ENCODE measurements around the gene CFAP69.
A peak's percentile ranks its signal among the peaks of the same experiment; 100 is the strongest.

CFAP69 gene

GRCh38 chr7:90213521-90213920 is 31.5 kb upstream of the CFAP69 start:
- Histone ChIP-seq H3K9me3 (ENCODE audit: control insufficient read depth in 1 of 2, low read length in 2 of 2) (no peaks in the 10 kb centered on the region), H3K27ac (ENCODE audit: low read depth, low read length) (no peak overlapping the region), H3K4me1 (ENCODE audit: control insufficient read depth in 1 of 2, insufficient read depth in 2 of 2, low read length in 2 of 2) (peaks cover 5 to 19% of the 10 kb centered on the region in 2 donors), H3K36me3 (ENCODE audit: control insufficient read depth in 1 of 2, insufficient read depth in 2 of 2, low read length in 2 of 2) (no peaks in the 10 kb centered on the region), H3K27me3 (ENCODE audit: control insufficient read depth in 1 of 2, insufficient read depth in 2 of 2, low read length in 2 of 2) (no peaks in the 10 kb centered on the region), H3K9ac (ENCODE audit: low read depth in 1 of 2, low read length in 2 of 2) (no peak overlapping the region), H3K4me3 (ENCODE audit: low read depth in 1 of 2, low read length in 2 of 2) (no peak overlapping the region)

- no peak overlapping the region for H3K9ac ChIP-seq (ENCODE audit: low read depth in 1 of 2, low read length in 2 of 2)
- no peaks in the 10 kb centered on the region for H3K9me3 ChIP-seq (ENCODE audit: control insufficient read depth in 1 of 2, low read length in 2 of 2)
- H3K27ac ChIP-seq (ENCODE audit: low read depth, low read length): no peak overlapping the region
- H3K4me3 ChIP-seq (ENCODE audit: low read depth in 1 of 2, low read length in 2 of 2): no peak overlapping the region
- H3K27me3 ChIP-seq (ENCODE audit: control insufficient read depth in 1 of 2, insufficient read depth in 2 of 2, low read length in 2 of 2): no peaks in the 10 kb centered on the region
- H3K4me1 ChIP-seq (ENCODE audit: control insufficient read depth in 1 of 2, insufficient read depth in 2 of 2, low read length in 2 of 2): peaks cover 0 to 12% of the 10 kb centered on the region in 2 donors
- no peaks in the 10 kb centered on the region for H3K36me3 ChIP-seq (ENCODE audit: control insufficient read depth in 1 of 2, insufficient read depth in 2 of 2, low read length in 2 of 2)
Measured at GRCh38 chr7:90216080-90216674, 28.8 kb upstream of the CFAP69 start.

DNA sequence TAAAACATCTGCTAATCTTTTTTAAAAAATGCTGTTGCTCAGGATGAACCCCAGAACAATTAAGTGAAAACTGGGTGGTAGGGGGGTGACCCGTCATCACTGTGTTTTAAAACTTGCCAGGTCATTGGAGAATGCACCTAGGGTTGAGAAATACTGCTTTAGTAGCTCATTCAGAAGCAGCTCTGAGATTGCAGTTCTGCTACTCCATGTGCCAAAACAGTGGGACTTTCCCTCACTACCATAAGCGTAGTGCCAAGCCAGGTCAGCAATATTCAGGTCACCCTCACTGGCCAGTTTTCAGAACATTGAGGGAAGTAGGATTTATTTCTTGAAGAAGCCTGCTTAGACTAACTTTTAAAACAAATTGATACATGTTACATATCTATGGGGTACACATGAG is 28.2 kb upstream of the CFAP69 start:
- Histone ChIP-seq H3K9ac (ENCODE audit: low read depth in 1 of 2, low read length in 2 of 2) (no peak overlapping the region), H3K27me3 (ENCODE audit: control insufficient read depth in 1 of 2, insufficient read depth in 2 of 2, low read length in 2 of 2) (no peaks in the 10 kb centered on the region), H3K27ac (ENCODE audit: low read depth, low read length) (no peak overlapping the region), H3K9me3 (ENCODE audit: control insufficient read depth in 1 of 2, low read length in 2 of 2) (no peaks in the 10 kb centered on the region), H3K4me1 (ENCODE audit: control insufficient read depth in 1 of 2, insufficient read depth in 2 of 2, low read length in 2 of 2) (peaks cover 0 to 12% of the 10 kb centered on the region in 2 donors), H3K36me3 (ENCODE audit: control insufficient read depth in 1 of 2, insufficient read depth in 2 of 2, low read length in 2 of 2) (no peaks in the 10 kb centered on the region), H3K4me3 (ENCODE audit: low read depth in 1 of 2, low read length in 2 of 2) (no peak overlapping the region)

DNA sequence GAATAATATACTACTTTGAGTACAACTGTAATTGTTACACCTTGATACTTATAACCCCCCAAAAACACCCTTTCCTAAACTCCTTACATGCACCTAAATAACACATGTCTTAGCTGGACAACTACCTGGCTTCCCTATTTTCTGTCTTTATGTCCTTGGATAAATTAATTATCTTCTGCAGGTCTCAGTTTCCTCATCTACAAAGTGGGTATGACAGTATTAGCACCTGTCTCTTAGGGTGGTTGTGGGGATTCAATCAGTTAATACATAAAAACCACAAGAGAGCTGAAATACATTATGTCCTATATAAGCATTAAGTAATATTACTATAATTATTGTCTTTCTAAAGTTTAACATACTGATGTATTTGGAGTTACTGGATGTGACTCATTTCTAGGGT is 22.6 kb upstream of the CFAP69 start:
- no peaks in the 10 kb centered on the region for H3K36me3 ChIP-seq (ENCODE audit: control insufficient read depth in 1 of 2, insufficient read depth in 2 of 2, low read length in 2 of 2)
- H3K4me1 ChIP-seq (ENCODE audit: control insufficient read depth in 1 of 2, insufficient read depth in 2 of 2, low read length in 2 of 2): no peaks in the 10 kb centered on the region
- no peak overlapping the region for H3K9ac ChIP-seq (ENCODE audit: low read depth in 1 of 2, low read length in 2 of 2)
- H3K27me3 ChIP-seq (ENCODE audit: control insufficient read depth in 1 of 2, insufficient read depth in 2 of 2, low read length in 2 of 2): no peaks in the 10 kb centered on the region
- H3K27ac ChIP-seq (ENCODE audit: low read depth, low read length): no peak overlapping the region
- no peak overlapping the region for H3K4me3 ChIP-seq (ENCODE audit: low read depth in 1 of 2, low read length in 2 of 2)
- no peaks in the 10 kb centered on the region for H3K9me3 ChIP-seq (ENCODE audit: control insufficient read depth in 1 of 2, low read length in 2 of 2)

DNA sequence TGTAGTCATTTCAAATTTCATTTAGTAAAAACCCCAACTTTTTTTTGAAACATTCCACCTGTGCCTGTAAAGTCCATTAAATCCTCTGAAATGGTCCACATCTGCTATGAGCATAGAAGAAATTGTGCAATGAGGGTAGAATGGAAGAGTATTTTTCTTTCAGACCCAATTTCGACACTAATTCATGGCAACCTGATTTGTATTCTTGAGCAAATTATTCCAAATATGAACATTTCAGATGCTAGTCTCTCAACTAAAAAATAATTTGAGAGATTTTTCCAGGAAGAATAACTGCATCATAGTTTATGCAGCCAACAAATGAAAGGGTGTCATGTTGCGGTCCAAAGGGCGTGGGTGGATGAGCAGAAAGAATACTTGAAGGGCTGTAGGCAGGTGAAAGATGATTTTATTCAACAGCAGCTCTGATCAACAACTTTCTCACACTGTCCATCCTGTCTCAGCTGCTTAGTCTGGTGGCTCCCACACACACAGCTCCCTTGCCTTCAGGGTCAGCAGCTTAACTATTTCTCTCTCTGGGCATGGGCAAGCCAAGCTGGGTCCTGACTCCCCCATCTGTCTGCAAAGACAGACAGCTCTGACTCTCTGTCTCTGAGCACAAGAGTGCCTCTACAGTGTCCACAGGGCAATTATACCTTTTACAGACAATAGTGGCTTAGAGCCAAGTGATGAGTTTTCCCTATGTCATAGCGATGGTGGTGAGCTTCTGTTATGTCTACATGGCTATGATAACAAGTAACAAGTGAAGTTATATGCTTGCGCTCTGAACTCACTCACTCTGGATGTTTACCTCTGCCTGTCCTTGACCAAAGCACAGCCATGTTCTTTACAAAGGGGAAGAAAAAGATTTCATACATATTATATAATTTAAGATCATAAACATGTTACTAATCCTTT is 21.9 kb upstream of the CFAP69 start:
- Histone ChIP-seq H3K36me3 (ENCODE audit: control insufficient read depth in 1 of 2, insufficient read depth in 2 of 2, low read length in 2 of 2) (no peaks in the 10 kb centered on the region), H3K9ac (ENCODE audit: low read depth in 1 of 2, low read length in 2 of 2) (no peak overlapping the region), H3K9me3 (ENCODE audit: control insufficient read depth in 1 of 2, low read length in 2 of 2) (no peaks in the 10 kb centered on the region), H3K4me1 (ENCODE audit: control insufficient read depth in 1 of 2, insufficient read depth in 2 of 2, low read length in 2 of 2) (no peaks in the 10 kb centered on the region), H3K27me3 (ENCODE audit: control insufficient read depth in 1 of 2, insufficient read depth in 2 of 2, low read length in 2 of 2) (no peaks in the 10 kb centered on the region), H3K27ac (ENCODE audit: low read depth, low read length) (no peak overlapping the region), H3K4me3 (ENCODE audit: low read depth in 1 of 2, low read length in 2 of 2) (no peak overlapping the region)

GRCh38 chr7:90224195-90224594 is 20.8 kb upstream of the CFAP69 start:
- Histone ChIP-seq H3K27me3 (ENCODE audit: control insufficient read depth in 1 of 2, insufficient read depth in 2 of 2, low read length in 2 of 2) (no peaks in the 10 kb centered on the region), H3K9me3 (ENCODE audit: control insufficient read depth in 1 of 2, low read length in 2 of 2) (no peaks in the 10 kb centered on the region), H3K27ac (ENCODE audit: low read depth, low read length) (no peak overlapping the region), H3K4me1 (ENCODE audit: control insufficient read depth in 1 of 2, insufficient read depth in 2 of 2, low read length in 2 of 2) (peaks cover 0 to 7% of the 10 kb centered on the region in 2 donors), H3K36me3 (ENCODE audit: control insufficient read depth in 1 of 2, insufficient read depth in 2 of 2, low read length in 2 of 2) (no peaks in the 10 kb centered on the region), H3K9ac (ENCODE audit: low read depth in 1 of 2, low read length in 2 of 2) (no peak overlapping the region), H3K4me3 (ENCODE audit: low read depth in 1 of 2, low read length in 2 of 2) (no peak overlapping the region)

GRCh38 chr7:90225181-90225580 is 19.8 kb upstream of the CFAP69 start:
- H3K4me3 ChIP-seq (ENCODE audit: low read depth in 1 of 2, low read length in 2 of 2): no peak overlapping the region
- H3K27ac ChIP-seq (ENCODE audit: low read depth, low read length): no peak overlapping the region
- no peak overlapping the region for H3K9ac ChIP-seq (ENCODE audit: low read depth in 1 of 2, low read length in 2 of 2)
- H3K4me1 ChIP-seq (ENCODE audit: control insufficient read depth in 1 of 2, insufficient read depth in 2 of 2, low read length in 2 of 2): peaks cover 0 to 14% of the 10 kb centered on the region in 2 donors
- H3K36me3 ChIP-seq (ENCODE audit: control insufficient read depth in 1 of 2, insufficient read depth in 2 of 2, low read length in 2 of 2): no peaks in the 10 kb centered on the region
- H3K27me3 ChIP-seq (ENCODE audit: control insufficient read depth in 1 of 2, insufficient read depth in 2 of 2, low read length in 2 of 2): no peaks in the 10 kb centered on the region
- no peaks in the 10 kb centered on the region for H3K9me3 ChIP-seq (ENCODE audit: control insufficient read depth in 1 of 2, low read length in 2 of 2)

DNA sequence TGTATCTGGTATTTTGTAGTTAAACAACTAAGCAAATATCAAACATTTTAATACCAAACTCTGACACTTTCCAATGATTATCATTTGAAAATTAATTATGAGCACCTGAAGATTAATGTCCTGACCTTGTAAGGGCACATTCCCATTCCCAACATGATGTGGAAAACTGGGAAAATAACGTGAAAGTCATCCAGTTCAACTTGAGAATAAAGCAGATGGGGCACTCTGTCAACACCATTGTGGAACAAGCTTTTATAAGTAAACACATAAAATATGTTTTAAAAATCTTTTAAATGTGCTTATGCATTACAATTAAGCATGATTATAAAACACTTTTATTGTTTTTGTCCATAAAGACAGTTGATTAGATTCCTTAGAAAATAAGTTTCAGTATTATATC is 19.4 kb upstream of the CFAP69 start:
- no peak overlapping the region for H3K4me3 ChIP-seq (ENCODE audit: low read depth in 1 of 2, low read length in 2 of 2)
- no peak overlapping the region for H3K9ac ChIP-seq (ENCODE audit: low read depth in 1 of 2, low read length in 2 of 2)
- H3K27me3 ChIP-seq (ENCODE audit: control insufficient read depth in 1 of 2, insufficient read depth in 2 of 2, low read length in 2 of 2): no peaks in the 10 kb centered on the region
- no peaks in the 10 kb centered on the region for H3K36me3 ChIP-seq (ENCODE audit: control insufficient read depth in 1 of 2, insufficient read depth in 2 of 2, low read length in 2 of 2)
- no peaks in the 10 kb centered on the region for H3K9me3 ChIP-seq (ENCODE audit: control insufficient read depth in 1 of 2, low read length in 2 of 2)
- H3K27ac ChIP-seq (ENCODE audit: low read depth, low read length): no peak overlapping the region
- H3K4me1 ChIP-seq (ENCODE audit: control insufficient read depth in 1 of 2, insufficient read depth in 2 of 2, low read length in 2 of 2): peaks cover 0 to 14% of the 10 kb centered on the region in 2 donors

DNA sequence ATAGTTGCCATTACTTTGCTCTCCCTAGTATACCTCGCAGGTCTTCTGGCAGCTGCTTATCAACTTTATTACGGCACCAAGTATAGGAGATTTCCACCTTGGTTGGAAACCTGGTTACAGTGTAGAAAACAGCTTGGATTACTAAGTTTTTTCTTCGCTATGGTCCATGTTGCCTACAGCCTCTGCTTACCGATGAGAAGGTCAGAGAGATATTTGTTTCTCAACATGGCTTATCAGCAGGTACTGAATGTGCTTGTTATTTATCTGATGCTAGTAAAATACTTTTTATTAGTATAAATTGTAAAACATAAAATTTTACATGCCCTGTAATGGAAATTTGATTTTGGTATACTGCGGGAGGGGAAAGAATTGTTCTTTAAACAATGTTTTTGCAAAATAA is 17.7 kb upstream of the CFAP69 start:
- Histone ChIP-seq H3K4me3 (ENCODE audit: low read depth in 1 of 2, low read length in 2 of 2) (no peak overlapping the region), H3K36me3 (ENCODE audit: control insufficient read depth in 1 of 2, insufficient read depth in 2 of 2, low read length in 2 of 2) (no peaks in the 10 kb centered on the region)

GRCh38 chr7:90229682-90230081 is 15.3 kb upstream of the CFAP69 start:
- Histone ChIP-seq H3K4me1 (ENCODE audit: control insufficient read depth in 1 of 2, insufficient read depth in 2 of 2, low read length in 2 of 2) (peaks cover 7 to 19% of the 10 kb centered on the region in 2 donors), H3K27ac (ENCODE audit: low read depth, low read length) (no peak overlapping the region), H3K27me3 (ENCODE audit: control insufficient read depth in 1 of 2, insufficient read depth in 2 of 2, low read length in 2 of 2) (no peaks in the 10 kb centered on the region), H3K9me3 (ENCODE audit: control insufficient read depth in 1 of 2, low read length in 2 of 2) (no peaks in the 10 kb centered on the region), H3K9ac (ENCODE audit: low read depth in 1 of 2, low read length in 2 of 2) (peak overlapping the region; percentile 22 to 46), H3K4me3 (ENCODE audit: low read depth in 1 of 2, low read length in 2 of 2) (peak overlapping the region; percentile 37 to 64), H3K36me3 (ENCODE audit: control insufficient read depth in 1 of 2, insufficient read depth in 2 of 2, low read length in 2 of 2) (no peaks in the 10 kb centered on the region)

More for the DNA sequence above, 17.7 kb upstream of the CFAP69 start:
- no peaks in the 10 kb centered on the region for H3K9me3 ChIP-seq (ENCODE audit: control insufficient read depth in 1 of 2, low read length in 2 of 2)
- H3K9ac ChIP-seq (ENCODE audit: low read depth in 1 of 2, low read length in 2 of 2): no peak overlapping the region
- H3K4me1 ChIP-seq (ENCODE audit: control insufficient read depth in 1 of 2, insufficient read depth in 2 of 2, low read length in 2 of 2): peaks cover 0 to 14% of the 10 kb centered on the region in 2 donors
- no peaks in the 10 kb centered on the region for H3K27me3 ChIP-seq (ENCODE audit: control insufficient read depth in 1 of 2, insufficient read depth in 2 of 2, low read length in 2 of 2)
- H3K27ac ChIP-seq (ENCODE audit: low read depth, low read length): no peak overlapping the region

Measured in duodenal mucosa (tissue), 2 donors.